GM13976 (cell line): Measurements from ENCODE around the gene STX3.

Experiments
- DNase-seq: peaks from one replicate; pipeline ENCODE4 v3.0.0; 2012; ENCODE audit warnings: low spot score
- in situ Hi-C: fragments of 300-500 bp; cut with MboI; formaldehyde crosslinking; loops from one replicate; pipeline ENCODE4 v1.12.0; 2022; ENCODE audit warnings: low sequenced_read_pairs, mixed read lengths, inconsistent platforms; ENCODE audit not compliant: unreplicated experiment
- TF ChIP-seq, protein P1 (sequence below): IDR thresholded peaks from 2 replicates; pipeline ENCODE4 v1.5.1; 2012; ENCODE audit warnings: borderline replicate concordance, mild to moderate bottlenecking; ENCODE audit not compliant: insufficient read depth; ENCODE audit errors: extremely low read depth, missing control alignments, control extremely low read depth

STX3 gene

GRCh38 chr11:59766542-59767224 is 11.5 kb downstream of the STX3 start:
- in situ Hi-C loops: no loop called here
- TF ChIP-seq, protein P1, sequence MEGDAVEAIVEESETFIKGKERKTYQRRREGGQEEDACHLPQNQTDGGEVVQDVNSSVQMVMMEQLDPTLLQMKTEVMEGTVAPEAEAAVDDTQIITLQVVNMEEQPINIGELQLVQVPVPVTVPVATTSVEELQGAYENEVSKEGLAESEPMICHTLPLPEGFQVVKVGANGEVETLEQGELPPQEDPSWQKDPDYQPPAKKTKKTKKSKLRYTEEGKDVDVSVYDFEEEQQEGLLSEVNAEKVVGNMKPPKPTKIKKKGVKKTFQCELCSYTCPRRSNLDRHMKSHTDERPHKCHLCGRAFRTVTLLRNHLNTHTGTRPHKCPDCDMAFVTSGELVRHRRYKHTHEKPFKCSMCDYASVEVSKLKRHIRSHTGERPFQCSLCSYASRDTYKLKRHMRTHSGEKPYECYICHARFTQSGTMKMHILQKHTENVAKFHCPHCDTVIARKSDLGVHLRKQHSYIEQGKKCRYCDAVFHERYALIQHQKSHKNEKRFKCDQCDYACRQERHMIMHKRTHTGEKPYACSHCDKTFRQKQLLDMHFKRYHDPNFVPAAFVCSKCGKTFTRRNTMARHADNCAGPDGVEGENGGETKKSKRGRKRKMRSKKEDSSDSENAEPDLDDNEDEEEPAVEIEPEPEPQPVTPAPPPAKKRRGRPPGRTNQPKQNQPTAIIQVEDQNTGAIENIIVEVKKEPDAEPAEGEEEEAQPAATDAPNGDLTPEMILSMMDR: no peak
- no peak for DNase-seq

- in situ Hi-C loops: no loop called here
- TF ChIP-seq, protein P1: no peak
- DNase-seq: no peak
Observed at GRCh38 chr11:59767225-59767611, 12.0 kb downstream of the STX3 start.

DNA sequence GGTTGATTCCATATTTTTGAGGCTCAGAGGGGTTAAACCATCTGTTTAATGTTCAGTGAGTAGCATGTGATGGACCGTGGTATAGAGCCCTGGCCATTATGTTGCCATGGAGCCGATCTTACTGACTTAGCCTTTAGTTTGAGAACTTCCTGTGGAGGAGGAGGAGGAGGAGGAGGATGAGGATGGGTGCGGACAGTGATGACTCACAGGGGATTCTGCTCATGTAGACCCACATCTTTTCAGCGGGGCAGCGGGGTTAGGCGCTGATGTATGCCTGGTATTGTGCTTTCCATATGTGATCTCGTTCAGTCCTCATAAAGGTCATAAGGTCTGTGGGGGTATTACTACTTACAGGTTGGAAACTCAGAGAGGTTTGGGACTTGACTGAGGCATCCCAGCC is 13.9 kb downstream of the STX3 start:
- DNase-seq: no peak
- TF ChIP-seq, protein P1: no peak
- in situ Hi-C loops: no loop called here

- DNase-seq: no peak
- in situ Hi-C loops: no loop called here
- TF ChIP-seq, protein P1: no peak
Observed at GRCh38 chr11:59769828-59770227, 14.7 kb downstream of the STX3 start.

GRCh38 chr11:59770319-59770718 is 15.1 kb downstream of the STX3 start:
- TF ChIP-seq, protein P1: no peak
- in situ Hi-C loops: no loop called here
- DNase-seq: no peak

DNA sequence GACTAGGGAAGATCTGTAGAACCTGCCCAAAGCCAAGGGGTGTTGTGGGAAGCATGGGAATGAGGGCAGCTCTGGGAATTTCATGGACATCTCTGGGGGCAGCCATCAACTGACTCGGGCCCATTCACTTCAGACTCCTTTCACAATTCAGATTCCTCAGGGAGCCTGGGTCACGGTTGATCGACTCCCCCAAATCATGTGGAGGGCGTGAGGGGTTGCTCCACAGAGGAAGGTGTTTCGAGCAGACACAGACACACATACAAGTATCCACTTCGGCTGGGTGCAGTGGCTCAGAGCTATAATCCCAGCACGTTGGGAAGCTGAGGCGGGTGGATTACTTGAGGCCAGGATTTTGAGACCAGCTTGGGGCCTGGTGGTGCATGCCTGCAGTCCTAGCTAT is 15.7 kb downstream of the STX3 start:
- TF ChIP-seq, protein P1: no peak
- no peak for DNase-seq
- in situ Hi-C loops: no loop called here
